ENCODE measurements around the gene TBC1D22A. TPM values are rescaled to one million over a fixed set of nuclear protein-coding genes. Genes with fewer than 3 reads are reported as not detected.

The TBC1D22A gene
- total and polyA plus RNA-seq, 10 of the 15 experiments (the other 5 are each of a cell fraction or from before 2014, with no cell fraction given) = 0.63 to 44.7 (median 27.4) TPM

GRCh38 chr22:46731246-46732040, 31.0 kb upstream of the TBC1D22A start:
- 92% methylated on average over 20 of the region's 22 CpGs for WGBS (ENCODE audit: insufficient coverage, insufficient replicate concordance, low lambda C conversion rate, missing lambda C conversion rate)
- Histone ChIP-seq H2AFZ (ENCODE audit: control insufficient read depth, low read depth, low read length) (no peak overlapping the region), H3K27ac (ENCODE audit: control insufficient read depth, insufficient read depth) (no peak overlapping the region), H3K9me3 (replicated peaks; ENCODE audit: control insufficient read depth, insufficient read depth, low read length) (no peaks in the 10 kb centered on the region), H3K9ac (ENCODE audit: control insufficient read depth, insufficient read depth, low read length) (no peak overlapping the region), H3K36me3 (ENCODE audit: control insufficient read depth in 2 of 2, insufficient read depth in 2 of 2, low read length in 1 of 2) (peaks cover 0 to 12% of the 10 kb centered on the region in 2 experiments; a peak in 2 of 4 replicates), H3K27me3 (replicated peaks in 1 of 2; ENCODE audit: control insufficient read depth in 2 of 2, insufficient read depth in 2 of 2, low read length in 1 of 2) (no peaks in the 10 kb centered on the region), H3K4me1 (ENCODE audit: control insufficient read depth, insufficient read depth, low read length) (peaks cover 31% of the 10 kb centered on the region), H4K20me1 (ENCODE audit: control insufficient read depth, insufficient read depth) (peaks cover 3% of the 10 kb centered on the region), H3K79me2 (ENCODE audit: control insufficient read depth, insufficient read depth, low read length) (peaks cover 39% of the 10 kb centered on the region), H3K4me3 (no peak overlapping the region), H3K4me2 (ENCODE audit: control insufficient read depth, insufficient read depth) (no peak overlapping the region)
- ChIA-PET RAD21 (ENCODE audit: unreplicated experiment) (interaction anchor here (1.0 kb wide), 1 partner anchor 18 kb away, joined by 3 read pairs; no protein-coding TSS in a partner anchor), CTCF (interaction anchor here (2.3 kb wide), 1 partner anchor 168 kb away, joined by 6 read pairs; no protein-coding TSS in a partner anchor), SMC1A (ENCODE audit: uncharacterized antibody, unreplicated experiment) (interaction anchor here (1.7 to 2.2 kb wide), 2 partner anchors 11 to 31 kb away, joined by 4 to 5 read pairs; partner anchors contain the start of gene TBC1D22A), POLR2A (no interaction called here)
- no peak for DNase-seq (ENCODE audit: low read depth, low spot score)
- no peak for FAIRE-seq
- intact Hi-C loops (cut with micrococcal nuclease; ENCODE audit: unreplicated experiment) (no loop called here), in situ Hi-C loops (cut with MboI) (no loop called here)
- no TSS peak for BruUV-seq (replicated peaks)
- no peak for ATAC-seq
- TF ChIP-seq SKIL (IDR thresholded peaks at IDR 0.05; ENCODE audit: low read depth, poor library complexity, severe bottlenecking) = no peak
- TF ChIP-seq ZNF384 (IDR thresholded peaks at IDR 0.05; ENCODE audit: borderline replicate concordance, low read depth, low read length) = no peak
- no peak for TF ChIP-seq CREB1 (IDR thresholded peaks at IDR 0.05; ENCODE audit: low read depth)
- TF ChIP-seq BCLAF1 (IDR thresholded peaks at IDR 0.05) = no peak
- TF ChIP-seq MLLT1 (IDR thresholded peaks at IDR 0.05) = no peak
- no peak for TF ChIP-seq BCL11A (IDR thresholded peaks at IDR 0.05; ENCODE audit: low read depth, low read length)
- no peak for TF ChIP-seq CBFB (IDR thresholded peaks at IDR 0.05; ENCODE audit: low read depth)
- TF ChIP-seq NFYB (IDR thresholded peaks at IDR 0.05; ENCODE audit: insufficient read depth, low read depth, low read length) = no peak
- TF ChIP-seq ZBED1 (IDR thresholded peaks at IDR 0.05; ENCODE audit: borderline replicate concordance) = no peak
- TF ChIP-seq ZBTB40 (IDR thresholded peaks at IDR 0.05; ENCODE audit: borderline replicate concordance) = no peak

Data from GM12878 (cell line).